A673 (cell line): ENCODE data around the gene GDF11. TPM values are rescaled to one million over a fixed set of nuclear protein-coding genes. Genes with fewer than 3 reads are reported as not detected.

Source experiments
- BruUV-seq: library from RNA; stranded (reverse); fragments of 400-500 nt; replicated peaks from 2 replicates; lab custom pipeline; 2021; lab: Mats Ljungman, UMichigan
- CTCF ChIA-PET: fragments of 300-600 bp; sonication (Branson Sonifier 250); formaldehyde crosslinking; loops from one replicate; lab custom pipeline; 2022; ENCODE audit warnings: antibody characterized with exemption; lab: Charles Lee
- POLR2A ChIA-PET: fragments of 300-600 bp; sonication (Branson Sonifier 250); formaldehyde crosslinking; loops from one replicate; lab custom pipeline; 2022; ENCODE audit warnings: antibody characterized with exemption; ENCODE audit not compliant: low non-redundant PET; lab: Charles Lee
- DNase-seq: peaks from one replicate; pipeline ENCODE4 v3.0.0-alpha.2; 2015; ENCODE audit warnings: low spot score
- H3K27ac ChIP-seq: fragments of 200-600 bp; sonication (generic); 2 replicates; pipeline ENCODE4 v1.5.1; 2016; ENCODE audit warnings: mixed run types, low read depth, mild to moderate bottlenecking, mixed read lengths, antibody characterized with exemption, low read length; ENCODE audit not compliant: poor library complexity, severe bottlenecking
- H3K27me3 ChIP-seq: fragments of 200-600 bp; sonication (generic); replicated peaks from 2 replicates; pipeline ENCODE4 v1.6.1; 2017; ENCODE audit warnings: mixed run types, low read depth, mild to moderate bottlenecking, mixed read lengths, antibody characterized with exemption, low read length; ENCODE audit not compliant: insufficient read depth, poor library complexity
- H3K36me3 ChIP-seq: fragments of 200-600 bp; sonication (generic); 2 replicates; pipeline ENCODE4 v1.6.1; 2016; ENCODE audit warnings: mixed run types, mild to moderate bottlenecking, mixed read lengths, antibody characterized with exemption, low read length; ENCODE audit not compliant: insufficient read depth, poor library complexity, severe bottlenecking
- H3K4me1 ChIP-seq: fragments of 200-600 bp; sonication (generic); 2 replicates; pipeline ENCODE4 v1.6.1; 2017; ENCODE audit warnings: mixed run types, mild to moderate bottlenecking, mixed read lengths, antibody characterized with exemption, low read length; ENCODE audit not compliant: insufficient read depth, poor library complexity, severe bottlenecking
- H3K4me3 ChIP-seq: fragments of 200-600 bp; sonication (generic); 2 replicates; pipeline ENCODE4 v1.5.1; 2016; ENCODE audit warnings: low read depth, mixed run types, mild to moderate bottlenecking, mixed read lengths, low read length; ENCODE audit not compliant: poor library complexity, severe bottlenecking
- H3K9me3 ChIP-seq: fragments of 200-600 bp; sonication (generic); 2 replicates; pipeline ENCODE4 v1.6.1; 2016; ENCODE audit warnings: mixed run types, low read depth, mild to moderate bottlenecking, mixed read lengths, antibody characterized with exemption, low read length; ENCODE audit not compliant: poor library complexity, severe bottlenecking
- EZH2 ChIP-seq: fragments of 200-600 bp; sonication (generic); IDR thresholded peaks from 2 replicates; pipeline ENCODE4 v1.6.1; 2017; ENCODE audit warnings: borderline replicate concordance, low read depth, mild to moderate bottlenecking, mixed read lengths, antibody characterized with exemption, low read length; ENCODE audit not compliant: poor library complexity, severe bottlenecking
- intact Hi-C: fragments of 100-400 bp; cut with micrococcal nuclease; formaldehyde crosslinking; loops from one replicate; pipeline ENCODE4 v1.10.0; 2022; ENCODE audit not compliant: unreplicated experiment
- total RNA-seq: library from RNA; stranded (reverse); gene quantifications from 2 replicates; pipeline ENCODE4 v1.2.3, GENCODE V29; 2021
- TF ChIP-seq, protein P1 (sequence below): fragments of 300-800, 200-600 bp; sonication (generic); conservative IDR thresholded peaks from 2 replicates; pipeline ENCODE4 v1.5.1; 2017; ENCODE audit warnings: low read depth, mild to moderate bottlenecking, antibody characterized with exemption, low read length, moderate library complexity, mixed read lengths

GDF11 gene
- total RNA-seq, 1 experiment from 2014 or later = 38.4 TPM

DNA sequence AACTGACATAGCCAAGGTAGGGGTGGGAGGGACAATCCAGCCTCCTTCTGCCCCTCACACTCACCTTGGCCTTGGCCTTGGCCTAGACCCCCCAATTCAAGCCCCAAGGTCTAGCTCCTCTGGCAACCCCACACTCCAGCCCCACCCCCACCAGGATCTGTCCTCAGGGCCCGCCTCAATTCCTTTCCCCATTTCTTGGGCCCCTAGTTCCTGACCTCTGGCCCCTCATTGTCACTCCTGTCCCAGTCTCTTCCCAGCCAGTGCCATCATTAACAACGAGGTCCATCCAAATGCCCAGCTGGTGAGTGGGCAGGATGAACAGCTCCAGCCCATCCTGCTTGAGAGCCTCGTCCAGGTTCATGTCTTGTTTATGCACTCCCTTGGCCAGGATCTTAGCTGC, 6.8 kb upstream of the GDF11 start:
- intact Hi-C loops = loop anchor here (5.0 kb wide), 1 partner anchor 81 kb away; the partner anchor contains the start of genes ORMDL2 and SARNP
- POLR2A ChIA-PET = no interaction called here
- no peak for TF ChIP-seq EZH2
- TF ChIP-seq, protein P1, sequence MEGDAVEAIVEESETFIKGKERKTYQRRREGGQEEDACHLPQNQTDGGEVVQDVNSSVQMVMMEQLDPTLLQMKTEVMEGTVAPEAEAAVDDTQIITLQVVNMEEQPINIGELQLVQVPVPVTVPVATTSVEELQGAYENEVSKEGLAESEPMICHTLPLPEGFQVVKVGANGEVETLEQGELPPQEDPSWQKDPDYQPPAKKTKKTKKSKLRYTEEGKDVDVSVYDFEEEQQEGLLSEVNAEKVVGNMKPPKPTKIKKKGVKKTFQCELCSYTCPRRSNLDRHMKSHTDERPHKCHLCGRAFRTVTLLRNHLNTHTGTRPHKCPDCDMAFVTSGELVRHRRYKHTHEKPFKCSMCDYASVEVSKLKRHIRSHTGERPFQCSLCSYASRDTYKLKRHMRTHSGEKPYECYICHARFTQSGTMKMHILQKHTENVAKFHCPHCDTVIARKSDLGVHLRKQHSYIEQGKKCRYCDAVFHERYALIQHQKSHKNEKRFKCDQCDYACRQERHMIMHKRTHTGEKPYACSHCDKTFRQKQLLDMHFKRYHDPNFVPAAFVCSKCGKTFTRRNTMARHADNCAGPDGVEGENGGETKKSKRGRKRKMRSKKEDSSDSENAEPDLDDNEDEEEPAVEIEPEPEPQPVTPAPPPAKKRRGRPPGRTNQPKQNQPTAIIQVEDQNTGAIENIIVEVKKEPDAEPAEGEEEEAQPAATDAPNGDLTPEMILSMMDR = no peak
- H3K36me3 ChIP-seq = no peaks in the 10 kb centered on the region
- peaks cover 15% of the 10 kb centered on the region for H3K4me1 ChIP-seq
- no TSS peak for BruUV-seq
- no peaks in the 10 kb centered on the region for H3K9me3 ChIP-seq
- CTCF ChIA-PET = interaction anchor here (1.0 kb wide), 1 partner anchor 55 kb away, joined by 8 read pairs; a partner anchor contains a TSS
- no peak overlapping the region for H3K27ac ChIP-seq
- DNase-seq = no peak
- H3K27me3 ChIP-seq = no peaks in the 10 kb centered on the region
- H3K4me3 ChIP-seq = no peak overlapping the region

DNA sequence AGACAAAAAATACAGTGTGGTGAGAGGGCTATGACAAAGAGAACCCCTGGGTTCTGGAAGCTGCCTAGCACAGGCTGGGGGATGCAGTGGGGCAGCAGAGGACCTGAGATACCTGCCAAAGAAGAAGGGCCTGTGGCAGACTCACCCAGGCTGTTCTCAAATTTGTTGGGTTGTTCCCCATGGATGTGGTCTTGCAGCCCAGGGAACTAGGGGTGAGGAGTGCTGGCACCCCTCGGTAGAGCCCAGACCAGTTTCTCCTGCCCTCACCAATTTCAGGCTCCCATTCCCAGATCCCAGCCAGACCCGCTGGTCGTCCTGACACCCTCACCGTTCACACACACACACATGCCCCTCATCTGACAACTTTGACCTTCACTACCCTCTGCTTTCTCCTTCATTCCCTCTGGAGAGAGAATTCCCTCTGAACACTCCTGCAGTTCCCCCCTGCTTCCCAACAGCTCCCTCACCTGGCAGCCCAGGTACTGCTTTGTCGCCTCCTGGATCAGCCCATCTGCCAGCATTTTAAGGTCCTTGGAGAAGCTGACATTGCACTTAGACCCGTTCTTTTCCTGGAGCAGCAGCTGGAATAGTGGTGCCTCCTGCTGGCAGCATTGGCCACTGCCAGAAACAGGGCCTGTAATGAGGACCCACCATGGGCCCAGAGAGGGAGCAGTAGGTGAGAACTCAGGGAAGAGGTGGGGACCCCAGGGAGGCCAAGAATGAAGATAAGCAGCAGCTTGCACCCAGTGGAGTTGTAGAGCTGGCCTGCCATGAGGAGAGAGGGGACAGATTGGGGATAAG, 5.9 kb upstream of the GDF11 start:
- Histone ChIP-seq H3K4me1 (peaks cover 15% of the 10 kb centered on the region), H3K4me3 (no peak overlapping the region), H3K9me3 (no peaks in the 10 kb centered on the region), H3K36me3 (no peaks in the 10 kb centered on the region), H3K27ac (peak overlapping the region; percentile 72), H3K27me3 (no peaks in the 10 kb centered on the region)
- ChIA-PET CTCF (interaction anchor here (1.0 to 2.0 kb wide), 3 partner anchors 12 to 81 kb away, joined by 3 to 7 read pairs (median 6); partner anchors contain the start of genes ORMDL2 and SARNP), POLR2A (no interaction called here)
- BruUV-seq = no TSS peak
- peak; percentile 85 for DNase-seq
- no peak for TF ChIP-seq EZH2
- TF ChIP-seq, protein P1 = peak; percentile 89
- intact Hi-C loops = loop anchor here (1.0 to 5.0 kb wide), 2 partner anchors 78 to 80 kb away; partner anchors contain the start of genes ORMDL2 and SARNP

DNA sequence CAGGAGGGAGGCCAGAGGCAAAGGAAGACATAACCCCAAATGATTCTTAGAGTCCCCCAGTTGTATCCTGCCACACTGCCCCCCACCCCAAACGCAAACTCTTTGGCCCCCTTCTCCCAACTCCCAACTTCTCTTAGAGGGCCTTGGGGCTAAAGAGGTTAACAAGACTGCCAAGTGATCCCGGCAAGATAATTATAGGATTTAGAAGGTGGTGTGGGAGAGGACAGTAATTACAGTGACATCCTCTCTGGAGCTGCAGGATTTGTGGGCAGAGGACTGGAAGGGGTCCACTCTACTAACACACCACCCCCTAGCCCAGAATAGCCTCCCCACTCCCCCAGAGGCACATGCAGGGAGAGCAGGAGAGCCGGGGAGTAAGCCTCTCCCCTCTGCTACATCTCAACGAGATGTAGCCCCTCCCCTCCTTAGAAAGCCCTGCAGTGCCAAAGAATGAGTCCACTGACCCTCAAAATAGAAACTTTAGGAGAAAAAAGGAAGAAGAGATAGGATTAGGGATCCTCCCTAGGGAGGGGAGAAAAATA, 5.3 kb upstream of the GDF11 start:
- Histone ChIP-seq H3K27me3 (no peaks in the 10 kb centered on the region), H3K4me1 (peaks cover 15% of the 10 kb centered on the region), H3K36me3 (no peaks in the 10 kb centered on the region), H3K27ac (peak overlapping the region; percentile 72), H3K9me3 (no peaks in the 10 kb centered on the region), H3K4me3 (peak overlapping the region; percentile 59)
- CTCF ChIA-PET = interaction anchor here (0.6 to 2.5 kb wide), 10 partner anchors 13 to 452 kb away, joined by 3 to 17 read pairs (median 6); partner anchors contain the start of genes ITGA7, ORMDL2, SARNP and SMARCC2
- intact Hi-C loops = loop anchor here (1.0 to 5.0 kb wide), 6 partner anchors 59 to 303 kb away; partner anchors contain the start of genes ORMDL2, PYM1, RPS26 and SARNP
- DNase-seq = peak; percentile 58
- TF ChIP-seq EZH2 = no peak
- TF ChIP-seq, protein P1 = no peak; the same call in 1 of the 2 replicates
- no TSS peak for BruUV-seq
- POLR2A ChIA-PET = no interaction called here
